GM12878 (cell line): Measurements from ENCODE around the gene NCKAP5. TPM values are rescaled to one million over a fixed set of nuclear protein-coding genes. Genes with fewer than 3 reads are reported as not detected.

Experiments
- FOXM1 ChIP-seq: IDR thresholded peaks from 2 replicates; pipeline ENCODE4 v1.6.1; 2012; ENCODE audit warnings: low read depth, mild to moderate bottlenecking, inconsistent platforms, low read length, moderate library complexity
- IRF3 ChIP-seq: fragments of 450-650 bp; IDR thresholded peaks from 2 replicates; pipeline ENCODE4 v1.6.1; 2014; ENCODE audit warnings: mild to moderate bottlenecking
- MXI1 ChIP-seq: fragments of 150-350 bp; IDR thresholded peaks from 2 replicates; pipeline ENCODE4 v1.6.1; 2011; ENCODE audit warnings: low read depth, mild to moderate bottlenecking, inconsistent platforms, low read length, improper control_type of control experiment
- MYB ChIP-seq: fragments of 150-350 bp; IDR thresholded peaks from 2 replicates; pipeline ENCODE4 v1.6.1; 2014; ENCODE audit warnings: mild to moderate bottlenecking, low read depth, low read length, borderline replicate concordance
- NFXL1 ChIP-seq: fragments of 450-650 bp; IDR thresholded peaks from 2 replicates; pipeline ENCODE4 v1.6.1; 2017; ENCODE audit warnings: antibody characterized with exemption, mild to moderate bottlenecking, borderline replicate concordance
- SUZ12 ChIP-seq: fragments of 200-600 bp; sonication (generic); IDR thresholded peaks from one replicate; pipeline ENCODE4 v1.6.1; 2018; ENCODE audit warnings: antibody characterized with exemption, mild to moderate bottlenecking; ENCODE audit not compliant: unreplicated experiment
- ZBTB11 ChIP-seq: fragments of 450-650 bp; formaldehyde crosslinking; IDR thresholded peaks from 2 replicates; pipeline ENCODE4 v1.5.0; 2022; ENCODE audit warnings: mild to moderate bottlenecking, missing genetic modification characterization
- polyA plus RNA-seq, 11 experiments: library from polyadenylated mRNA; depleted of rRNA in 4 of 11; unstranded in 6 of 11; stranded (reverse) in 5 of 11; fragments of >200 nt; fragmentation: Nextera tagmentation in 4 of 11; fragmentation: Illumina TruSeq in 1 of 11; extraction: Ambion mirVana in 4 of 11; extraction: Trizol in 1 of 11; gene quantifications; 1 replicate in 1 of 11; 2 replicates in 10 of 11; pipeline versions ENCODE4 v1.2.1 to v1.2.3, GENCODE V29; 2011 to 2016; ENCODE audit warnings: inconsistent platforms in 2 of 11, missing spikeins in 2 of 11, low read depth in 1 of 11
- total RNA-seq, 4 experiments: library from RNA; depleted of rRNA in 3 of 4; stranded (reverse); fragments of >200 nt in 3 of 4; fragmentation: Illumina TruSeq in 1 of 4; extraction: Trizol in 1 of 4; gene quantifications; 2 replicates each; pipeline versions ENCODE4 v1.2.1 to v1.2.3, GENCODE V29; 2013 to 2021
- TF ChIP-seq, protein P1 (sequence below): fragments of 450-650 bp; formaldehyde crosslinking; IDR thresholded peaks from 2 replicates; pipeline ENCODE4 v1.4.0; 2020; ENCODE audit warnings: mild to moderate bottlenecking, moderate library complexity

The NCKAP5 gene
- total and polyA plus RNA-seq, 10 of the 15 experiments (the other 5 are each of a cell fraction or from before 2014, with no cell fraction given): 0.06 to 0.44 (median 0.16) TPM

DNA sequence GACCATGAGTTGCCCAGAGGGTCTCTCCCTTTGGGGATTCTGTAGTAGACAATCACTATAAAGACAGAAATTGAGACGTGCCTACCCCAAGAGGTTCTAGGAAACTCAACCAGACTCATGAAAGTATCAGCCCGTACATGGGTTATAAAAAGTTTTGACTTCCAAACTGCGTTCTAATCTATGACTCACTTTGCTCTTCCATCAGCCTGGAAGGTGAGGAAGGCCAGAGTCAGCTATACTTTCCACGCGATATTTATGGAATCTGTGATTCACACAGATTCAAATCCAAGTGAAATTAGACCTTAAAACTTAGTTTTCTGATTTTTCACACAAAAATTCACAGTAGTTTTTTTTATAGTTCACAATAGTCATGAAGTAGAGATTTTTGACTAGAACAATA, 890.6 kb downstream of the NCKAP5 start (continued):
- TF ChIP-seq NFXL1: no peak
- TF ChIP-seq MYB: no peak
- no peak for TF ChIP-seq MXI1
- TF ChIP-seq ZBTB11 (CRISPR knock-in tag): no peak
- TF ChIP-seq IRF3: no peak
- TF ChIP-seq FOXM1: no peak
- TF ChIP-seq SUZ12: no peak
- TF ChIP-seq, protein P1, sequence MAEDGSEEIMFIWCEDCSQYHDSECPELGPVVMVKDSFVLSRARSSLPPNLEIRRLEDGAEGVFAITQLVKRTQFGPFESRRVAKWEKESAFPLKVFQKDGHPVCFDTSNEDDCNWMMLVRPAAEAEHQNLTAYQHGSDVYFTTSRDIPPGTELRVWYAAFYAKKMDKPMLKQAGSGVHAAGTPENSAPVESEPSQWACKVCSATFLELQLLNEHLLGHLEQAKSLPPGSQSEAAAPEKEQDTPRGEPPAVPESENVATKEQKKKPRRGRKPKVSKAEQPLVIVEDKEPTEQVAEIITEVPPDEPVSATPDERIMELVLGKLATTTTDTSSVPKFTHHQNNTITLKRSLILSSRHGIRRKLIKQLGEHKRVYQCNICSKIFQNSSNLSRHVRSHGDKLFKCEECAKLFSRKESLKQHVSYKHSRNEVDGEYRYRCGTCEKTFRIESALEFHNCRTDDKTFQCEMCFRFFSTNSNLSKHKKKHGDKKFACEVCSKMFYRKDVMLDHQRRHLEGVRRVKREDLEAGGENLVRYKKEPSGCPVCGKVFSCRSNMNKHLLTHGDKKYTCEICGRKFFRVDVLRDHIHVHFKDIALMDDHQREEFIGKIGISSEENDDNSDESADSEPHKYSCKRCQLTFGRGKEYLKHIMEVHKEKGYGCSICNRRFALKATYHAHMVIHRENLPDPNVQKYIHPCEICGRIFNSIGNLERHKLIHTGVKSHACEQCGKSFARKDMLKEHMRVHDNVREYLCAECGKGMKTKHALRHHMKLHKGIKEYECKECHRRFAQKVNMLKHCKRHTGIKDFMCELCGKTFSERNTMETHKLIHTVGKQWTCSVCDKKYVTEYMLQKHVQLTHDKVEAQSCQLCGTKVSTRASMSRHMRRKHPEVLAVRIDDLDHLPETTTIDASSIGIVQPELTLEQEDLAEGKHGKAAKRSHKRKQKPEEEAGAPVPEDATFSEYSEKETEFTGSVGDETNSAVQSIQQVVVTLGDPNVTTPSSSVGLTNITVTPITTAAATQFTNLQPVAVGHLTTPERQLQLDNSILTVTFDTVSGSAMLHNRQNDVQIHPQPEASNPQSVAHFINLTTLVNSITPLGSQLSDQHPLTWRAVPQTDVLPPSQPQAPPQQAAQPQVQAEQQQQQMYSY: no peak
